ENCODE results near the gene AP1B1. TPM values are rescaled to one million over a fixed set of nuclear protein-coding genes. Genes with fewer than 3 reads are reported as not detected.

Gene AP1B1
- total and polyA plus RNA-seq, 2 of the 13 experiments (the other 11 are each of a cell fraction or from before 2014, with no cell fraction given): 26.6 to 29.7 TPM

DNA sequence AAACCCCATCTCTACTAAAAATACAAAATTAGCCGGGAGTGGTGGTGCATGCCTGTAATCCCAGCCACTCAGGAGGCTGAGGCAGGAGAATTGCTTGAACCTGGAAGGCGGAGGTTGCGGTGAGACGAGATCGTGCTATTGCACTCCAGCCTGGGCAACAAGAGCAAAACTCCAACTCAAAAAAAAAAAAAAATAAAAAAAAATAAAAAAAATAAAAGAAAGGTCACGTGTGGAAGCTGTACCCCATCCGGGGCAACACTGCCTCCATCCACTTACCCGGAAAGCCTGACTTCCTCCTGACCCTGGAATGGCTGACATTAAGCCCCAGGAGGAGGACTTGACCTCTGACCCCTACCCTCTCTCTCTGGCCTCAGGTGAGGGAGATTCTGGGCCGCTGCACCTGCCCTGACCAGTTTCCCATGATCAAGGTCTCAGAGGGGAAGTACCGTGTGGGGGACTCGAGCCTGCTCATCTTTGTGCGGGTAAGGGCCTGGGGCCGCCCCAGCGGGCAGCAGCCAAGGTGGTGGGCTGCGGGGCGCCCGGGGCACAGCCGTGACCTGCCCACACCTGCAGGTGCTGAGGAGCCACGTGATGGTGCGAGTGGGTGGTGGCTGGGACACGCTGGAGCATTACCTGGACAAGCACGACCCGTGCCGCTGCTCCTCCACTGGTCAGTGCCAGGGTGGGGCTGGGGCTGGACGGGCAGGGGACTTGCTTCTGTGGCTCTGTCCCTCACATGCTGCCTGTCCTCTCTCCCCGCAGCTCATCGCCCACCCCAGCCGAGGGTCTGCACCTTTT is 78.1 kb downstream of the AP1B1 start:
- DNase-seq (ENCODE audit: low spot score) (no peak), FAIRE-seq (no peak), ATAC-seq (no peak)
- Histone ChIP-seq H3K9ac (ENCODE audit: insufficient read depth, low read depth, low read length) (no peak overlapping the region), H3K79me2 (ENCODE audit: insufficient read depth, low read length) (no peaks in the 10 kb centered on the region), H2AFZ (ENCODE audit: low read length) (no peak overlapping the region), H3K4me2 (ENCODE audit: low read depth, low read length) (no peak overlapping the region; the same call in 1 of the 2 replicates), H3K27me3 (ENCODE audit: control insufficient read depth in 1 of 2, insufficient read depth in 2 of 2, low read length in 2 of 2) (peaks cover 5 to 23% of the 10 kb centered on the region in 2 experiments; a peak in 4 of 5 replicates), H3K4me3 (replicated peaks in 1 of 3; ENCODE audit: insufficient read depth in 1 of 3, low read depth in 2 of 3, low read length in 3 of 3) (no peak overlapping the region), H3K27ac (ENCODE audit: extremely low read length, insufficient read depth, low read length) (no peak overlapping the region), H4K20me1 (ENCODE audit: insufficient read depth, low read length) (no peaks in the 10 kb centered on the region), H3K36me3 (replicated peaks in 1 of 2; ENCODE audit: control insufficient read depth in 1 of 2, insufficient read depth in 2 of 2, low read length in 2 of 2) (no peaks in the 10 kb centered on the region), H3K9me3 (ENCODE audit: low read length) (no peaks in the 10 kb centered on the region), H3K4me1 (ENCODE audit: insufficient read depth, low read length) (peaks cover 66% of the 10 kb centered on the region)
- 58% methylated on average over 14 of the region's 28 CpGs for WGBS (ENCODE audit: low lambda C conversion rate)
- in situ Hi-C loops (cut with HindIII; ENCODE audit: extremely low pct_ligation_motif_present, low pct_unique_long_range_greater_than_20kb): no loop called here
- BruUV-seq (replicated peaks): no TSS peak
- TF ChIP-seq BORCS8-MEF2B (CRISPR knock-in tag; IDR thresholded peaks at IDR 0.05): no peak
- TF ChIP-seq TAF15 (IDR thresholded peaks at IDR 0.05; ENCODE audit: low read depth, low read length, poor library complexity, severe bottlenecking): peak; percentile 14
- POLR2A ChIA-PET: no interaction called here
- CTCF ChIA-PET (ENCODE audit: low intra/inter-chr PET ratio, low total read pairs): no interaction called here
- intact Hi-C loops (cut with micrococcal nuclease; ENCODE audit: unreplicated experiment): no loop called here

DNA sequence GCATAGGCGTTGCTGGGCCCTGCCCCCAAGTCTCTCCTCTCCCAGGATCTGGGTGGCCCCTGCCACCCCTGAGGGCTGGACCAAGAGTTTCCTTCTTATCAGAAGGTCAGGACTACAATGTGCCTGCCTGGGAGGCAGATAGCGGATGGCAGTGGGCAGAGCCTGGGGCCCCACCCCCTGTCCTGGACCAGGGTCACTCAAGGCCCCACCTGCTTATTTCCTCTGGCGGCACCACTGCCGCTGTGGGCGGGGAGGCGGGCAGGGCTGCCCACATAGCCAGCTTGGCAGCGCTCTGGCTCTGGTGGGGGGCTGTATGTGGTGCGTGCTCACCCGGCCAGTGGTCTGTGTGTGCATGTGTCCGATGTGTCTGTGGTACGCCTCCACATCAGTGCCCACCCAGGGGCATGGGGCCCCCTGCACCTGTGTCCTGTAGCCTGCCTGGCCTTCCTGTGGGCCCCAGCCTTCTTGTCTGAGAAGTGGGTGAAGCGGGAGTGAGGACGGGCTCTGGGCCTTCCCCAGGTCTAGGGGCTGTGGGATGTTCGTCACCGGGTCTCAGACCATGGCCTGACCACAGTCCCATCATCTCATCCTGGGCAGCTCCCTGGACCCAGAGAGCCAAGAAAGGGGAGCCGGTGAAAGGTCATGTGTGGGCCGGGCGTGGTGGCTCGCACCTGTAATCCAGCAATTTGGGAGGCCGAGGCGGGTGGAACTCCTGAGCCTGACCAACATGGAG is 78.9 kb downstream of the AP1B1 start:
- POLR2A ChIA-PET: no interaction called here
- TF ChIP-seq ZNF749 (CRISPR knock-in tag; IDR thresholded peaks at IDR 0.05; ENCODE audit: borderline replicate concordance): no peak
- TF ChIP-seq, protein P1, sequence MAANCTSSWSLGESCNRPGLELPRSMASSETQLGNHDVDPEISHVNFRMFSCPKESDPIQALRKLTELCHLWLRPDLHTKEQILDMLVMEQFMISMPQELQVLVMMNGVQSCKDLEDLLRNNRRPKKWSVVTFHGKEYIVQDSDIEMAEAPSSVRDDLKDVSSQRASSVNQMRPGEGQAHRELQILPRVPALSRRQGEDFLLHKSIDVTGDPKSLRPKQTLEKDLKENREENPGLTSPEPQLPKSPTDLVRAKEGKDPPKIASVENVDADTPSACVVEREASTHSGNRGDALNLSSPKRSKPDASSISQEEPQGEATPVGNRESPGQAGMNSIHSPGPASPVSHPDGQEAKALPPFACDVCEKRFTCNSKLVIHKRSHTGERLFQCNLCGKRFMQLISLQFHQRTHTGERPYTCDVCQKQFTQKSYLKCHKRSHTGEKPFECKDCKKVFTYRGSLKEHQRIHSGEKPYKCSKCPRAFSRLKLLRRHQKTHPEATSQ (CRISPR knock-in tag; IDR thresholded peaks at IDR 0.05; ENCODE audit: borderline replicate concordance): no peak
- TF ChIP-seq, protein P2, sequence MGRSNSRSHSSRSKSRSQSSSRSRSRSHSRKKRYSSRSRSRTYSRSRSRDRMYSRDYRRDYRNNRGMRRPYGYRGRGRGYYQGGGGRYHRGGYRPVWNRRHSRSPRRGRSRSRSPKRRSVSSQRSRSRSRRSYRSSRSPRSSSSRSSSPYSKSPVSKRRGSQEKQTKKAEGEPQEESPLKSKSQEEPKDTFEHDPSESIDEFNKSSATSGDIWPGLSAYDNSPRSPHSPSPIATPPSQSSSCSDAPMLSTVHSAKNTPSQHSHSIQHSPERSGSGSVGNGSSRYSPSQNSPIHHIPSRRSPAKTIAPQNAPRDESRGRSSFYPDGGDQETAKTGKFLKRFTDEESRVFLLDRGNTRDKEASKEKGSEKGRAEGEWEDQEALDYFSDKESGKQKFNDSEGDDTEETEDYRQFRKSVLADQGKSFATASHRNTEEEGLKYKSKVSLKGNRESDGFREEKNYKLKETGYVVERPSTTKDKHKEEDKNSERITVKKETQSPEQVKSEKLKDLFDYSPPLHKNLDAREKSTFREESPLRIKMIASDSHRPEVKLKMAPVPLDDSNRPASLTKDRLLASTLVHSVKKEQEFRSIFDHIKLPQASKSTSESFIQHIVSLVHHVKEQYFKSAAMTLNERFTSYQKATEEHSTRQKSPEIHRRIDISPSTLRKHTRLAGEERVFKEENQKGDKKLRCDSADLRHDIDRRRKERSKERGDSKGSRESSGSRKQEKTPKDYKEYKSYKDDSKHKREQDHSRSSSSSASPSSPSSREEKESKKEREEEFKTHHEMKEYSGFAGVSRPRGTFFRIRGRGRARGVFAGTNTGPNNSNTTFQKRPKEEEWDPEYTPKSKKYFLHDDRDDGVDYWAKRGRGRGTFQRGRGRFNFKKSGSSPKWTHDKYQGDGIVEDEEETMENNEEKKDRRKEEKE (IDR thresholded peaks at IDR 0.05): no peak
- no peak for TF ChIP-seq ZNF230 (CRISPR knock-in tag; IDR thresholded peaks at IDR 0.05)
- TF ChIP-seq, protein P3, sequence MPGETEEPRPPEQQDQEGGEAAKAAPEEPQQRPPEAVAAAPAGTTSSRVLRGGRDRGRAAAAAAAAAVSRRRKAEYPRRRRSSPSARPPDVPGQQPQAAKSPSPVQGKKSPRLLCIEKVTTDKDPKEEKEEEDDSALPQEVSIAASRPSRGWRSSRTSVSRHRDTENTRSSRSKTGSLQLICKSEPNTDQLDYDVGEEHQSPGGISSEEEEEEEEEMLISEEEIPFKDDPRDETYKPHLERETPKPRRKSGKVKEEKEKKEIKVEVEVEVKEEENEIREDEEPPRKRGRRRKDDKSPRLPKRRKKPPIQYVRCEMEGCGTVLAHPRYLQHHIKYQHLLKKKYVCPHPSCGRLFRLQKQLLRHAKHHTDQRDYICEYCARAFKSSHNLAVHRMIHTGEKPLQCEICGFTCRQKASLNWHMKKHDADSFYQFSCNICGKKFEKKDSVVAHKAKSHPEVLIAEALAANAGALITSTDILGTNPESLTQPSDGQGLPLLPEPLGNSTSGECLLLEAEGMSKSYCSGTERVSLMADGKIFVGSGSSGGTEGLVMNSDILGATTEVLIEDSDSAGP (CRISPR knock-in tag; IDR thresholded peaks at IDR 0.05; ENCODE audit: borderline replicate concordance): peak; percentile 37; the same call in 1 of the 2 replicates

More for the DNA sequence above, 78.9 kb downstream of the AP1B1 start:
- Histone ChIP-seq H3K9me3 (ENCODE audit: low read length) (no peaks in the 10 kb centered on the region), H2AFZ (ENCODE audit: low read length) (no peak overlapping the region), H3K27ac (ENCODE audit: extremely low read length, insufficient read depth, low read length) (no peak overlapping the region), H3K4me1 (ENCODE audit: insufficient read depth, low read length) (peaks cover 64% of the 10 kb centered on the region), H3K9ac (ENCODE audit: insufficient read depth, low read depth, low read length) (no peak overlapping the region), H4K20me1 (ENCODE audit: insufficient read depth, low read length) (no peaks in the 10 kb centered on the region), H3K27me3 (ENCODE audit: control insufficient read depth in 1 of 2, insufficient read depth in 2 of 2, low read length in 2 of 2) (peaks cover 2 to 15% of the 10 kb centered on the region in 2 experiments; a peak in 4 of 5 replicates), H3K4me3 (replicated peaks in 1 of 3; ENCODE audit: insufficient read depth in 1 of 3, low read depth in 2 of 3, low read length in 3 of 3) (peak overlapping the region in 1 of 3 experiments; percentile 18; a peak in 1 of 6 replicates), H3K36me3 (replicated peaks in 1 of 2; ENCODE audit: control insufficient read depth in 1 of 2, insufficient read depth in 2 of 2, low read length in 2 of 2) (no peaks in the 10 kb centered on the region), H3K4me2 (ENCODE audit: low read depth, low read length) (no peak overlapping the region), H3K79me2 (ENCODE audit: insufficient read depth, low read length) (no peaks in the 10 kb centered on the region)
- in situ Hi-C loops (cut with HindIII; ENCODE audit: extremely low pct_ligation_motif_present, low pct_unique_long_range_greater_than_20kb) (loop anchor here (5.0 kb wide), 1 partner anchor 48 kb away; no protein-coding TSS in a partner anchor), intact Hi-C loops (cut with micrococcal nuclease; ENCODE audit: unreplicated experiment) (no loop called here)
- DNase-seq (ENCODE audit: low spot score) (no peak), ATAC-seq (peak; percentile 1; the same call in 1 of the 3 replicates), FAIRE-seq (no peak)
- WGBS (ENCODE audit: low lambda C conversion rate): 64% methylated on average over 6 of the region's 21 CpGs
- CTCF ChIA-PET (ENCODE audit: low intra/inter-chr PET ratio, low total read pairs): no interaction called here
- BruUV-seq (replicated peaks): no TSS peak

All from HepG2 (cell line).